PC-9 (cell line): ENCODE data around the gene BBS9. TPM values are rescaled to one million over a fixed set of nuclear protein-coding genes. Genes with fewer than 3 reads are reported as not detected.

Experiments
- BruUV-seq: library from RNA; stranded (reverse); fragments of 400-500 nt; replicated peaks from 2 replicates; lab custom pipeline; 2021; lab: Mats Ljungman, UMichigan
- CTCF ChIA-PET: fragments of 300-600 bp; sonication (Branson Sonifier 250); formaldehyde crosslinking; loops from one replicate; lab custom pipeline; 2022; ENCODE audit warnings: antibody characterized with exemption; lab: Charles Lee
- POLR2A ChIA-PET: fragments of 300-600 bp; sonication (Branson Sonifier 250); formaldehyde crosslinking; loops from one replicate; lab custom pipeline; 2022; ENCODE audit warnings: antibody characterized with exemption; ENCODE audit not compliant: unreplicated experiment; lab: Charles Lee
- DNase-seq, 2 experiments: peaks; one replicate each; pipeline versions ENCODE4 v3.0.0 to v3.0.0-alpha.2; 2015 to 2022; ENCODE audit warnings: mixed read lengths in 1 of 2
- H2AFZ ChIP-seq: fragments of 200-600 bp; sonication (generic); 2 replicates; pipeline ENCODE4 v1.8.1; 2017; ENCODE audit warnings: antibody characterized with exemption
- H3F3A ChIP-seq: fragments of 200-600 bp; sonication (generic); 2 replicates; pipeline ENCODE4 v1.8.1; 2017; ENCODE audit warnings: antibody characterized with exemption, mild to moderate bottlenecking, low read depth; ENCODE audit not compliant: insufficient read depth
- H3K27ac ChIP-seq: fragments of 200-600 bp; sonication (generic); 2 replicates; pipeline ENCODE4 v1.6.1; 2016; ENCODE audit warnings: mixed run types
- H3K27me3 ChIP-seq: fragments of 200-600 bp; sonication (generic); 2 replicates; pipeline ENCODE4 v1.6.1; 2016; ENCODE audit warnings: low read depth, mixed run types; ENCODE audit not compliant: insufficient read depth
- H3K36me3 ChIP-seq: fragments of 200-600 bp; sonication (generic); 2 replicates; pipeline ENCODE4 v1.6.1; 2016; ENCODE audit warnings: low read depth, mixed run types
- H3K4me1 ChIP-seq: fragments of 200-600 bp; sonication (generic); replicated peaks from 2 replicates; pipeline ENCODE4 v1.6.1; 2016; ENCODE audit warnings: mixed run types; ENCODE audit not compliant: insufficient read depth
- H3K4me2 ChIP-seq: fragments of 200-600 bp; sonication (generic); 2 replicates; pipeline ENCODE4 v1.6.1; 2017; ENCODE audit warnings: mixed run types
- H3K4me3 ChIP-seq: fragments of 200-600 bp; sonication (generic); 2 replicates; pipeline ENCODE4 v1.6.1; 2016; ENCODE audit warnings: mixed run types
- H3K79me2 ChIP-seq: fragments of 200-600 bp; sonication (generic); 2 replicates; pipeline ENCODE4 v1.6.1; 2017; ENCODE audit warnings: low read depth, mixed run types
- H3K9me2 ChIP-seq: fragments of 200-600 bp; sonication (generic); 2 replicates; pipeline ENCODE4 v1.8.1; 2017; ENCODE audit warnings: mild to moderate bottlenecking; ENCODE audit not compliant: insufficient read depth
- H3K9me3 ChIP-seq: fragments of 200-600 bp; sonication (generic); 2 replicates; pipeline ENCODE4 v1.8.1; 2016; ENCODE audit warnings: low read depth; ENCODE audit not compliant: insufficient read depth
- H4K20me1 ChIP-seq: fragments of 200-600 bp; sonication (generic); 2 replicates; pipeline ENCODE4 v1.8.1; 2017; ENCODE audit not compliant: insufficient read depth
- CTCF ChIP-seq: fragments of 200-600 bp; sonication (generic); conservative IDR thresholded peaks from 2 replicates; pipeline ENCODE4 v1.6.1; 2017; ENCODE audit warnings: mixed run types, antibody characterized with exemption, mild to moderate bottlenecking, moderate library complexity
- EZH2 ChIP-seq: fragments of 200-600 bp; sonication (generic); IDR thresholded peaks from 2 replicates; pipeline ENCODE4 v1.8.0; 2017; ENCODE audit warnings: antibody characterized with exemption, low read depth
- intact Hi-C: fragments of 100-400 bp; cut with micrococcal nuclease; formaldehyde crosslinking; loops from one replicate; pipeline ENCODE4 v1.10.0; 2022; ENCODE audit not compliant: unreplicated experiment
- total RNA-seq: library from RNA; stranded (reverse); gene quantifications from 2 replicates; pipeline ENCODE4 v1.2.3, GENCODE V29; 2021

BBS9 gene
- total RNA-seq, 1 experiment from 2014 or later, result 12.4 TPM

- H3K79me2 ChIP-seq, result no peaks in the 10 kb centered on the region
- no TSS peak for BruUV-seq
- intact Hi-C loops, result no loop called here
- no peak overlapping the region for H3K4me2 ChIP-seq
- ChIA-PET POLR2A (no interaction called here), CTCF (no interaction called here)
- DNase-seq, result no peak
- H3K36me3 ChIP-seq, result no peaks in the 10 kb centered on the region
- H3K27ac ChIP-seq, result no peak overlapping the region
- no peaks in the 10 kb centered on the region for H3F3A ChIP-seq
- no peak for TF ChIP-seq CTCF
- no peak for TF ChIP-seq EZH2
- no peaks in the 10 kb centered on the region for H3K4me1 ChIP-seq
- no peak overlapping the region for H3K4me3 ChIP-seq
- no peaks in the 10 kb centered on the region for H3K27me3 ChIP-seq
- no peak overlapping the region for H2AFZ ChIP-seq
- H4K20me1 ChIP-seq, result no peaks in the 10 kb centered on the region
- no peaks in the 10 kb centered on the region for H3K9me2 ChIP-seq
- no peaks in the 10 kb centered on the region for H3K9me3 ChIP-seq
Observed at GRCh38 chr7:33356336-33356735, 227.0 kb downstream of the BBS9 start.

GRCh38 chr7:33357846-33358245, 228.5 kb downstream of the BBS9 start:
- H3K79me2 ChIP-seq, result no peaks in the 10 kb centered on the region
- intact Hi-C loops, result no loop called here
- TF ChIP-seq CTCF (no peak), EZH2 (no peak)
- H3K36me3 ChIP-seq, result no peaks in the 10 kb centered on the region
- no peaks in the 10 kb centered on the region for H3K4me1 ChIP-seq
- no TSS peak for BruUV-seq
- DNase-seq, result no peak
- no peaks in the 10 kb centered on the region for H3K9me2 ChIP-seq
- POLR2A ChIA-PET, result no interaction called here
- H3K9me3 ChIP-seq, result no peaks in the 10 kb centered on the region
- H3F3A ChIP-seq, result no peaks in the 10 kb centered on the region
- no peaks in the 10 kb centered on the region for H3K27me3 ChIP-seq
- no peak overlapping the region for H3K4me3 ChIP-seq
- H3K27ac ChIP-seq, result no peak overlapping the region
- no peak overlapping the region for H3K4me2 ChIP-seq
- H2AFZ ChIP-seq, result no peak overlapping the region
- no peaks in the 10 kb centered on the region for H4K20me1 ChIP-seq
- CTCF ChIA-PET, result no interaction called here

DNA sequence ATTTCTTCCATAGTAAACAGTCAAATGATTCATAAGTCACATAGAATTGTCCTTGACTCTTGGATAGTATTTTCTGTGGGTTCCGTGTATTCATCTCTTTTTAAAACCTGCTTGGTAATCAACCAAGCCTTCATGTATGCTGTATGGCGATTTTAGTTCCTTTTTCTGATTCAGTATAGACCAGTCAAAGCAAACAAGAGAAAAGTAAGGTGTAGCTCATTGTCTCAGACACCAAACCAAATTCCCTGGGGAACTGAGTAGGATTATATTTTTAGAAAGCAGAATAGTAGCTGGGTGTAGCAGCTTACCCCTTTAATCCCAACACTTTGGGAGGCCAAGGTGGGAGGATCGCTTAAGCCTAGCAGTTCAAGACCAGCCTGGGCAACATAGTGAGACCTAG, 240.5 kb downstream of the BBS9 start:
- no peaks in the 10 kb centered on the region for H3K9me3 ChIP-seq
- no peak overlapping the region for H3K4me2 ChIP-seq
- no peaks in the 10 kb centered on the region for H4K20me1 ChIP-seq
- DNase-seq, result no peak
- no peak overlapping the region for H3K4me3 ChIP-seq
- intact Hi-C loops, result no loop called here
- H3K9me2 ChIP-seq, result no peaks in the 10 kb centered on the region
- H2AFZ ChIP-seq, result no peak overlapping the region
- H3K27me3 ChIP-seq, result no peaks in the 10 kb centered on the region
- no peaks in the 10 kb centered on the region for H3F3A ChIP-seq
- H3K36me3 ChIP-seq, result no peaks in the 10 kb centered on the region
- TF ChIP-seq CTCF (no peak), EZH2 (no peak)
- no peaks in the 10 kb centered on the region for H3K4me1 ChIP-seq
- POLR2A ChIA-PET, result no interaction called here
- CTCF ChIA-PET, result no interaction called here
- no TSS peak for BruUV-seq
- no peak overlapping the region for H3K27ac ChIP-seq
- H3K79me2 ChIP-seq, result no peaks in the 10 kb centered on the region
